ENCODE measurements around the gene TAF1A.

TAF1A gene

GRCh38 chr1:222589462-222590302 lies at the start of gene TAF1A:
Gene TAF1A, minus strand, starts transcription at chr1:222589933.
- H3K4me3 ChIP-seq (IDR thresholded peaks at IDR 0.05; ENCODE audit: insufficient read depth, low read depth, low read length): peak within 1 kb of the TSS; percentile 43
- H3K4me1 ChIP-seq (ENCODE audit: low read depth, poor library complexity, severe bottlenecking): peaks cover 14% of the 10 kb centered on the region
- peak within 1 kb of the TSS; percentile 13 for H3K27ac ChIP-seq
- no peaks in the 10 kb centered on the region; the same call in 1 of the 2 replicates for H3K36me3 ChIP-seq (ENCODE audit: insufficient read depth)
- peak within 1 kb of the TSS; percentile 43 for H3K9ac ChIP-seq
- H4K20me1 ChIP-seq (ENCODE audit: insufficient read depth): no peaks in the 10 kb centered on the region
- peak within 1 kb of the TSS; percentile 88 for H2AFZ ChIP-seq (ENCODE audit: low read depth)
- H3K4me2 ChIP-seq: peak within 1 kb of the TSS; percentile 90
- no peaks in the 10 kb centered on the region for H3K27me3 ChIP-seq (ENCODE audit: insufficient read depth, low read depth)
- no peak for TF ChIP-seq CTCF (conservative IDR thresholded peaks at IDR 0.05; ENCODE audit: low read depth, low read length)
- no peaks in the 10 kb centered on the region for H3K79me2 ChIP-seq (ENCODE audit: insufficient read depth, low read depth)

- H4K20me1 ChIP-seq (ENCODE audit: insufficient read depth): no peaks in the 10 kb centered on the region
- no peak overlapping the region for H3K4me2 ChIP-seq
- no peak overlapping the region for H2AFZ ChIP-seq (ENCODE audit: low read depth)
- H3K4me1 ChIP-seq (ENCODE audit: low read depth, poor library complexity, severe bottlenecking): no peaks in the 10 kb centered on the region
- no peak overlapping the region for H3K4me3 ChIP-seq (IDR thresholded peaks at IDR 0.05; ENCODE audit: insufficient read depth, low read depth, low read length)
- H3K36me3 ChIP-seq (ENCODE audit: insufficient read depth): no peaks in the 10 kb centered on the region; the same call in 1 of the 2 replicates
- H3K9ac ChIP-seq: no peak overlapping the region
- no peak overlapping the region for H3K27ac ChIP-seq
- no peaks in the 10 kb centered on the region for H3K27me3 ChIP-seq (ENCODE audit: insufficient read depth, low read depth)
- TF ChIP-seq CTCF (conservative IDR thresholded peaks at IDR 0.05; ENCODE audit: low read depth, low read length): peak; percentile 91
- no peaks in the 10 kb centered on the region for H3K79me2 ChIP-seq (ENCODE audit: insufficient read depth, low read depth)
Measured at GRCh38 chr1:222634180-222635013, 44.7 kb upstream of the TAF1A start.

- Histone ChIP-seq H3K4me3 (IDR thresholded peaks at IDR 0.05; ENCODE audit: insufficient read depth, low read depth, low read length) (no peak overlapping the region), H4K20me1 (ENCODE audit: insufficient read depth) (no peaks in the 10 kb centered on the region), H3K27ac (no peak overlapping the region), H3K9ac (no peak overlapping the region), H2AFZ (ENCODE audit: low read depth) (no peak overlapping the region), H3K27me3 (ENCODE audit: insufficient read depth, low read depth) (no peaks in the 10 kb centered on the region), H3K36me3 (ENCODE audit: insufficient read depth) (no peaks in the 10 kb centered on the region; the same call in 1 of the 2 replicates), H3K4me1 (ENCODE audit: low read depth, poor library complexity, severe bottlenecking) (no peaks in the 10 kb centered on the region), H3K79me2 (ENCODE audit: insufficient read depth, low read depth) (no peaks in the 10 kb centered on the region), H3K4me2 (no peak overlapping the region)
- TF ChIP-seq CTCF (conservative IDR thresholded peaks at IDR 0.05; ENCODE audit: low read depth, low read length): no peak
Measured at GRCh38 chr1:222632749-222633148, 43.0 kb upstream of the TAF1A start.

GRCh38 chr1:222631611-222632208 lies 42.0 kb upstream of the TAF1A start:
- H4K20me1 ChIP-seq (ENCODE audit: insufficient read depth): no peaks in the 10 kb centered on the region
- no peak overlapping the region for H2AFZ ChIP-seq (ENCODE audit: low read depth)
- H3K36me3 ChIP-seq (ENCODE audit: insufficient read depth): no peaks in the 10 kb centered on the region; the same call in 1 of the 2 replicates
- TF ChIP-seq CTCF (conservative IDR thresholded peaks at IDR 0.05; ENCODE audit: low read depth, low read length): no peak
- no peaks in the 10 kb centered on the region for H3K4me1 ChIP-seq (ENCODE audit: low read depth, poor library complexity, severe bottlenecking)
- no peaks in the 10 kb centered on the region for H3K79me2 ChIP-seq (ENCODE audit: insufficient read depth, low read depth)
- no peak overlapping the region for H3K27ac ChIP-seq
- no peaks in the 10 kb centered on the region for H3K27me3 ChIP-seq (ENCODE audit: insufficient read depth, low read depth)
- H3K4me3 ChIP-seq (IDR thresholded peaks at IDR 0.05; ENCODE audit: insufficient read depth, low read depth, low read length): no peak overlapping the region
- H3K4me2 ChIP-seq: no peak overlapping the region
- H3K9ac ChIP-seq: no peak overlapping the region

All from KMS-11 (cell line).